Right cardiac atrium (tissue), 5 donors: ENCODE data around the gene TAF1C. TPM values are rescaled to one million over a fixed set of nuclear protein-coding genes. Genes with fewer than 3 reads are reported as not detected.

Experiments used
- polyA plus RNA-seq: library from polyadenylated mRNA; stranded (reverse); fragments of 200-250 nt; gene quantifications from one replicate; pipeline ENCODE4 v1.2.3, GENCODE V29; 2013
- total RNA-seq, 4 donors: library from RNA; stranded (reverse); fragmentation: NEBNext Ultra II Directional; extraction: Animal tissue kit (Norgen Biotek cat#: 25700); gene quantifications; one replicate each; pipeline ENCODE4 v1.2.1, GENCODE V29; 2021
- donor health status: healthy with polysubstance abuse.
- donor health status: DM: no; HTN: yes; CAD: no.
- donor health status: DM: no; HTN: no; CAD: no.
- donor health status: DM: no; HTN: yes; CAD: no; lungs with severe emphysema.
- donor health status: DM: yes; HTN: yes; CAD: no.

Gene TAF1C
- total and polyA plus RNA-seq, 5 donors: 26.0 to 36.2 (median 29.3) TPM

Other genes with a start within 250 kb of the TAF1C start
- gene OSGIN1, start 233.8 kb downstream of the TAF1C start, total RNA-seq: 1 to 10 TPM; 2.4 to 6.8 (median 3.8) TPM
- gene OSGIN1, start 233.8 kb downstream of the TAF1C start, polyA plus RNA-seq: 3.6 TPM
- gene NECAB2, start 218.8 kb downstream of the TAF1C start, total RNA-seq: 1 to 10 TPM in 2 of 4 donors, under 1 TPM in 2; 0.28 to 1.8 (median 1.4) TPM
- gene NECAB2, start 218.8 kb downstream of the TAF1C start, polyA plus RNA-seq: 1.7 TPM
- under 1 TPM in 2 of 4 donors, not detected in 2; 0.21 to 0.29 TPM for gene SLC38A8, start 144.3 kb downstream of the TAF1C start, total RNA-seq
- gene SLC38A8, start 144.3 kb downstream of the TAF1C start, polyA plus RNA-seq: not detected
- 100 to 1,000 TPM in 2 of 4 donors, 10 to 100 TPM in 2; 88.1 to 112 (median 102) TPM for gene MBTPS1, start 70.1 kb downstream of the TAF1C start, total RNA-seq
- gene MBTPS1, start 70.1 kb downstream of the TAF1C start, polyA plus RNA-seq: 59.3 TPM
- 10 to 100 TPM; 19.8 to 34.8 (median 26.5) TPM for gene HSDL1, start 41.9 kb downstream of the TAF1C start, total RNA-seq
- 15.0 TPM for gene HSDL1, start 41.9 kb downstream of the TAF1C start, polyA plus RNA-seq
- under 1 TPM in 2 of 4 donors, not detected in 2; 0.14 to 0.28 TPM for gene DNAAF1, start 41.7 kb downstream of the TAF1C start, total RNA-seq
- 0.68 TPM for gene DNAAF1, start 41.7 kb downstream of the TAF1C start, polyA plus RNA-seq
- under 1 TPM in 3 of 4 donors, not detected in 1; 0.38 to 0.62 (median 0.60) TPM for gene ADAD2, start 4.1 kb upstream of the TAF1C start, total RNA-seq
- gene ADAD2, start 4.1 kb upstream of the TAF1C start, polyA plus RNA-seq: 2.9 TPM
- not detected for gene KCNG4, start 53.0 kb upstream of the TAF1C start, total RNA-seq
- not detected for gene KCNG4, start 53.0 kb upstream of the TAF1C start, polyA plus RNA-seq
- gene WFDC1, start 107.8 kb upstream of the TAF1C start, total RNA-seq: 1 to 10 TPM in 2 of 4 donors, under 1 TPM in 2; 0.34 to 1.6 (median 0.91) TPM
- 1.6 TPM for gene WFDC1, start 107.8 kb upstream of the TAF1C start, polyA plus RNA-seq
- not detected for gene ATP2C2, start 181.5 kb upstream of the TAF1C start, total RNA-seq
- not detected for gene ATP2C2, start 181.5 kb upstream of the TAF1C start, polyA plus RNA-seq